Upper lobe of left lung (tissue), 4 donors: ENCODE results near the gene KLHL29.

ENCODE experiments used
- CTCF ChIP-seq, 6 experiments: fragments of 450-650 bp in 4 of 6; fragments of 200-600 bp in 2 of 6; sonication (generic) in 2 of 6; IDR thresholded peaks; one replicate each; pipeline ENCODE4 v1.5.1; 2016 to 2019; ENCODE audit warnings: antibody characterized with exemption in 6 of 6
- EP300 ChIP-seq, 4 donors: sonication (generic); formaldehyde crosslinking; IDR thresholded peaks; one replicate each; pipeline ENCODE4 v1.5.1; 2017; ENCODE audit warnings: antibody characterized with exemption in 4 of 4, control low read depth in 2 of 4
- POLR2A ChIP-seq, 4 donors: fragments of 450-650 bp; IDR thresholded peaks; one replicate each; pipeline ENCODE4 v1.5.1; 2016 to 2017; ENCODE audit warnings: antibody characterized with exemption in 4 of 4, mild to moderate bottlenecking in 2 of 4

- no peak for TF ChIP-seq CTCF (IDR thresholded peaks at IDR 0.05)
- no peak for TF ChIP-seq POLR2A (IDR thresholded peaks at IDR 0.05)
- TF ChIP-seq EP300 (IDR thresholded peaks at IDR 0.05), result no peak
Observed at GRCh38 chr2:23691565-23691964, 306.6 kb downstream of the KLHL29 start.
